EL (cell line): ENCODE measurements around the gene MUC4.
"Not testable (repeated sequence)": the region's sequence is repeated elsewhere in the genome, so short reads cannot be mapped to it uniquely, and the experiment has no call there.

Experiments used
- DNase-seq: peaks from one replicate; pipeline ENCODE4 v3.0.0-alpha.2; 2016

MUC4 gene

DNA sequence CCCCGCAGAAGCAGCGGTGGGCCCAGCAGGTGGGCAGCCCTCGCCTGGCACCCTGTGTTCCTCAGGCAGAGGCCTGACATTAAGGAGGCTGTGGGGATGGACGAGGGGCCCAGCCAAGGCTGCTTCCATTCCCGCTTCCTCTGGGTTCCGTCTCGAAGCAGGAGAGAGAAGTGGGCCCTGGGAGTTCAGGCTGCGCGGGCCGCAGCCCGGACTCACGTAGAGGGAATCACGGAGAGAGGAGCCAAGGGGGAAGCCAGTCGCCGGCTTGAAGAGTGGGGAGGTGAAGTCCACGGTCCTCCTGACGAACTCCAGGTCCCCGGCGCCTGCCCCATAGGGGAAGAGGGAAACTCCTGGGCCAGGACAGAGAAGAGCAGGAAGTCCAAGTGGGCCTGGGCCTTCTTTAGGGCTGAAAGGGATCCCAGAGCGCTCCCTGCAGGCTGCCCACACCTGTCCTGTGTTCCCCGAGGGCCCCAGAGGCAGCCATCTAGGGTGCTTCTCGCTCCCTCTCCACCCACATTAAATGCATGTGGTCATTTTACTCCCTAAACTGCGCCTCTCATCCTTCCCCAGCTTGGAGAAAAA lies 37.7 kb downstream of the MUC4 start:
- no peak for DNase-seq

GRCh38 chr3:195771646-195772300 lies 40.0 kb downstream of the MUC4 start:
- no peak for DNase-seq

GRCh38 chr3:195770841-195771645 lies 40.7 kb downstream of the MUC4 start:
- not testable (repeated sequence) for DNase-seq

- DNase-seq = no peak
Measured at GRCh38 chr3:195770081-195770840, 41.5 kb downstream of the MUC4 start.

- no peak for DNase-seq
Measured at GRCh38 chr3:195769551-195769950, 42.2 kb downstream of the MUC4 start.

- DNase-seq = peak; percentile 15
Measured at GRCh38 chr3:195768831-195769303, 42.9 kb downstream of the MUC4 start.

GRCh38 chr3:195768414-195768813 lies 43.3 kb downstream of the MUC4 start:
- DNase-seq = no peak

DNA sequence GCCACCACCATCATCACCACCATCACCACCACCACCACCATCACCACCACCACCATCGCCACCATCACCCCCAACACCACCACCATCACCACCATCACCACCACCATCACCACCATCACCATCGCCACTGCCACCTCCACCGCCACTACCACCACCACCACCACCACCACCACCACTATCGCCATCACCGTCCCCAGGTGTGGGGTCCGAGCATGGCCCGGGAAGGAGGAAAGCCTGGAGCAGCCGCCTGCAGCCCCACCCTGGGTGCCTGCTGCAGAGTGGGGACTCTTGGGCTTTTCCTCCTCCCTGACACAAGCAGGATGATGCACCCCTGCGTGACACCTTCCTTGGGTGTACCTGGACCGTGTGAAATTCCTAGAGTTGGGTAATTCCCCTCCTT lies 43.9 kb downstream of the MUC4 start:
- no peak for DNase-seq

- no peak for DNase-seq
Measured at GRCh38 chr3:195766671-195767070, 45.1 kb downstream of the MUC4 start.

- DNase-seq = no peak
Measured at GRCh38 chr3:195764961-195765706, 46.6 kb downstream of the MUC4 start.

- no peak for DNase-seq
Measured at GRCh38 chr3:195763843-195764825, 47.6 kb downstream of the MUC4 start.

DNA sequence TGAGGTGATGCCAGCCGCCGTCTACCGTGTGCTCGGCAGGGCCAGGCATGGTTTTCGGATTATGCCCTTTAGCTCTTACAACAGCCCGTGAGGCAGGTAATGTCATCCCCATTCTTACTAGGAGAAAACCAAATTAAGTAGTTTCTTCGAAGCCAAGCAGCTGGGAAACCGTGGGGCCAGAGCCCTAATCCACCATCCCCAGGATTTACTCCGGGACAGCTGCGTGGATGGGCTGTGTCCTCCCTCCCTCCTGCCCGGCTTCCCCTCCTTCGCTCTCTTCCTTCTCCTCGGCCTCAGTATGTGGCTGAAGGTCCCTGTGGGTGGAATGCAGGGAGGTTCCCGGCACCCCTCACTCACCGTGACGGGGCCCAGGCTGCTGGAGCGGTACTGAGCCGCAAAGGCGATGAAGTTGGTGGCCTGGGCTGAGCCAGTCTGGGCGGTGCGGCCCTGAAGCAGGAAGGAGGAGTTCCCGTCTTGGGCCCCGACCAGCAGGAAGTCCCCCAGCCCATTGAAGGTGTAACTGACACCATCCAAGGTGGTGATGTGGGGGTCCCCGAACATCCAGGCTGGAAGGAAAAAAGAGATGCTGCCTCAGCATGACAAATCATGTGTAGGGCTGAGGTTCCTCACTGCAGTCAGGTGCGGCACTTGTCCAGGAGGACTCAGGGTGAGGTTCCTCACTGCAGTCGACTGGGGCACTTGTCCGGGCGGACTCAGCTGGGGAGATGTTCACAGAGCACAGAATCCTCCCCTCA lies 48.5 kb downstream of the MUC4 start:
- DNase-seq = no peak

DNA sequence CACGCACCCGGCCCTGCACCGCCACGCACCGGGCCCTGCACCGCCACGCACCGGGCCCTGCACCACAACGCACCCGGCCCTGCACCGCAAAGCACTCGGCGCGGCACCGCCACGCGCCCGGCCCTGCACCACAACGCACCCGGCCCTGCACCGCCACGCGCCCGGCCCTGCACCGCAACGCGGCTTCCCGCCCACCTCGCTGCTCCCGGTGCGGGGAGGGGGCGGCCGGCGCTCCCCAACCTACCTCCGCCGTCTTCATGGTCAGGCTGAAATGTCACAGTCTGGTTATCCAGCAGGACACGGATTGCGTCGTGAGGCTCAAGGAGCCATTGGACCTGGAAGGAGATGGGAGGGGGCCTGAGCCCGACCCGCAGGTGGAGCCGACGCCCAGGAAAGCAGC lies 49.1 kb downstream of the MUC4 start:
- no peak for DNase-seq

GRCh38 chr3:195762249-195762585 lies 49.5 kb downstream of the MUC4 start:
- DNase-seq = no peak

GRCh38 chr3:195761567-195762248 lies 50.0 kb downstream of the MUC4 start:
- no peak for DNase-seq

- no peak for DNase-seq
Measured at GRCh38 chr3:195761123-195761566, 50.6 kb downstream of the MUC4 start.

GRCh38 chr3:195760345-195761122 lies 51.2 kb downstream of the MUC4 start:
- DNase-seq = no peak

GRCh38 chr3:195758721-195759353 lies 52.9 kb downstream of the MUC4 start:
- DNase-seq = no peak

DNA sequence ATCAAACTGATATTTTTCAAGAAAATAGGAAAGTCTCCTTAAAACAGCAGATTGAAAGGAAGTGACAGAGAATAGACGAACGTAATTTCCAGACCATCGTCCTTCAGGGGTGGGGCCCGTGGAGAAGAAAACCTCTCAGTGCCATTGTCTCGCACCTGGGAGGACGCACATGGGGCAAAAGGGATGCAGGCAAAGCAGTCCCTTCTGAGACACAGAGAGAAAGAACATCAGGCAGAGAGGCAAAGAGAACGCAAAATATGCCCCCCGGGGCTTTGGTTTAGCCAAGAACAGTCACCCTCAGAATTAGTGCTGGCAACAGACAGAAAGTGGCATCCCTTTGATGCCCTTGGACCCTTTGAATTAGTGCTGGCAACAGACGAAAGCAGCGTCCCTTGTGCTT lies 53.9 kb downstream of the MUC4 start:
- no peak for DNase-seq
